ENCODE results near the gene CAMTA1.

The CAMTA1 gene

GRCh38 chr1:7810395-7810794, 1025.1 kb downstream of the CAMTA1 start:
- DNase-seq (ENCODE audit: low read depth in 2 of 2) = peak in 1 of 2 donors; percentile 24

GRCh38 chr1:7811476-7811875, 1026.2 kb downstream of the CAMTA1 start:
- no peak for DNase-seq (ENCODE audit: low read depth in 2 of 2)

GRCh38 chr1:7813677-7814373, 1028.6 kb downstream of the CAMTA1 start:
- no peak for DNase-seq (ENCODE audit: low read depth in 2 of 2)
